HG02678 (cell line): Measurements from ENCODE around the gene TMBIM6.
"Not testable (repeated sequence)": the region's sequence is repeated elsewhere in the genome, so short reads cannot be mapped to it uniquely, and the experiment has no call there.

ENCODE experiments used
- ATAC-seq: cut with Tn5 transposase; IDR thresholded peaks from one replicate; pipeline ENCODE4 v1.9.1; 2021; ENCODE audit warnings: mild to moderate bottlenecking, moderate library complexity; ENCODE audit not compliant: unreplicated experiment

Gene TMBIM6

DNA sequence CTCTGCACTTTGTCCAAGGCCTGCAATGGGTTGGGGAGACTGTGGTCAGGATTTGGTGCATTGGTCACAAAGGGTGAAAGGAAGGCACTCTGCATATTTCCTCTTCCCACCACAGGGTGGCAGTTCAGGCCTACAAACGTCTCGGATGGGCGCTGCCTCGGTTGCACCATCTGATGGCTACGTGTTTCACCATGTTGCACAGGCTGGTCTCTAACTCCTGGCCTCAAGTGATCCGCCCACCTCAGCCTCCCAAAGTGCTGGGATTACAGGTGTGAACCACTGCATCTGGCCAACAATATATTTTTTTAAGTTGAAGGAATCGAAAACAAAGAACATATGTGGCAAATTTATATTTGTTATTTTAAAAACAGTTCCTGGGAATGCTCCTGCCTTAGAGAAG lies 35.1 kb downstream of the TMBIM6 start:
- no peak for ATAC-seq

DNA sequence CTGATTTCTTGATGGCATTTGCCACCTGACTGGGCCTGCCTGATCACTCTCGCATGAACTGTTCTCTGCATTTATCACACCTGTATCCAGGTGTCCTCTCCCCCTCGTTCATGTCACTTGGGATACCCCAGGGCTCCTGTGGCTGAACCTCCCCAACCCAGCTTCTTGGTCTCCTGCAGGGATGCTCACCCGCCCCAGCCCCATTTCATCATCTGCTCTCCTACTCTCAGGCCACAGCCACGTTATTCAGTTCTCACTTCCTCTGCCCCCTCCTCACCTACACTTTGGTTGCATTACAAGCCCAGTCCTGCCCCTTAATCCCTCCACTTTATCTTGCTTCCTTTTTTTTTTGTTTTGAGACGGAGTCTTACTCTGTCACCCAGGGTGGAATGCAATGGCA lies 35.5 kb downstream of the TMBIM6 start:
- ATAC-seq = no peak

DNA sequence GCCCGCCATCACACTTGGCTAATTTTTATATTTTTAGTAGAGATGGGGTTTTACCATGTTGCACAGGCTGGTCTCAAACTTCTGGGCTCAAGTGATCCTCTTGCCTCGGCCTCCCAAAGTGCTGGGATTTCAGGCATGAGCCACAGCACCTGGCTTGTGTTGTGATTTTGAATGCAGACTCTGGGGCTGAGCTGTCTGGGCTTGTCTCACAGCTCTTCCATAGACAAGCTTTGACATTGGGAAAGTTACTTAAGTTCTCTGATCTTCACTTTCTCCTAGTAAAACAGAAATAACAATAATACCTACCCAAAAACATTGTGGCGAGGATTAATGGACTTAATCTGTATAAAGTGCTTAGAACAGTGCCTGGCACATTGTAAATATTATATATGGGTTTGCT lies 36.0 kb downstream of the TMBIM6 start:
- no peak for ATAC-seq

DNA sequence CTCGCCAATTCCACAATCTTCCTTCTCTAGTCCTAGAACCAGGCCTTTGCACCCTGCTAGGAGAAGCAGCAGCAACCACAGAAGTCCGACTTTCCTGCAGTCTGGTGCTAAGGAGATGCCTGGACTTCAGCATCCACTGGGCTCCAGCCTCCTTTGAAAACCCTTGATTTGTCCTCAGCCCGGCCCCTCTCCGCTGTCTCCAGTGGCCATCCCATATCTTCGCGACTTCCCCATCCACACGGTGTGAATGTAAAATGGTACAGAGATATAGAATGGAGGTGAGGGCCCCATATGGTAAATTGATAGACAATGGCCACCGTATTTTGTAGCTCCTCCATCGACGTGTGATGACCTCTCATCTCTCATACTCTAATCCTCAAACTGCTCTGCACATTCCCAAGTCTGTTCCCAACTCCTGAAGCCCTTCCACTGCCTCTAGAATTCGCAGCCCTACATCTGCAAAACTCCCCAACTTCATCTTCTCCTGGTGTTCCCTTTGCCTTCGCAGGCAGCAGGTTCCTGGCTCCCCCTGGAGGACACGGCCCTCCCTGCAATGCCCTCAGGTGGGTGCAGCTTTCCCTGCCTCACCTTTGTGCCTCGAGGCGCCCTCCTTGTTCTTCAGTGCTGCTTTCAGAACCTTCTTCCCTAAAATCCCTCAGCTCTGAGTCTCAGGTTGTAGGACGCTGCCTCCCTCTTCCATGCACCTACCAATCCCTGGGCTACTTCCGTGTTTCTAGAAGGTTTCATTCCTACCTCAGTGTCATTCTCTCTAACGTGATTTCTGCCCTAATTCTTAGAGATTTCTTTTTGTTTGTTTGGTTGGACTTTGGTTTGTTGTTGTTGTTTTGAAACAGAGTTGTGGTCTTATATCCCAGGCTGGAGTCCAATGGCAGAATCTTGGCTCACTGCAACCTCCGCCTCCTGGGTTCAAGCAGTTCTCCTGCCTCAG lies 36.7 kb downstream of the TMBIM6 start:
- no peak for ATAC-seq

DNA sequence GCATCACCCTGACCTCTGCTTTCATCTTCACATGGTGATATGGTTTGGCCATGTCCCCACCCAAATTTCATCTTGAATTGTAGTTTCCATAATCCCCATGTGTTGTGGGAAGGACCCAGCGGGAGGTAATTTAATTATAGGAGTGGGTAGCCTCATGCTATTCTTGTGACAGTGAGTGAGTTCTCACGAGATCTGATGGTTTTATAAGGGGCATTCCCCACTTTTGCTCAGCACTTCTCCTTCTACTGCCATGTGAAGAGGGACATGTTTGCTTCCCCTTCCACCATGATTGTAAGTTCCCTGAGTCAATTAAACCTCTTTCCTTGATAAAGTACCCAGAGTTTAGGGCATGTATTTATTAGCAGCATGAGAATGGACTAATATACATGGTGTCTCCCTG lies 38.2 kb downstream of the TMBIM6 start:
- no peak for ATAC-seq

DNA sequence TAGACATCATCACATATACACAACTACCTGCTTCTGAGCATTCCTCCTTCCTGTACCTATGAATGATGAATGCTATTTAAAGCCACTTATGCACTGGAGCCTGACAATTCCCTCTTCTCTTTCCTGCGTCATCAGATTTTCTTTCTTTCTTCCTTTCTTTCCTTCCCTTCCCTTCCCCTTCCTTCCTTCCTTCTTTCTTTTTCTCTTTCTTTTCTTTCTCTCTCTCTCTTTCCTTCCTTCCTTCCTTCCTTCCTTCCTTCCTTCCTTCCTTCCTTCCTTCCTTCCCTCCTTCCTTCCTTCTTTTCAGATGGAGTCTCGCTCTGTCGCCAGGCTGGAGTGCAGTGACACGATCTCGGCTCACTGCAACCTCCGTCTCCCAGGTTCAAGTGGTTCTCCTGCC lies 39.6 kb downstream of the TMBIM6 start:
- ATAC-seq = not testable (repeated sequence)

DNA sequence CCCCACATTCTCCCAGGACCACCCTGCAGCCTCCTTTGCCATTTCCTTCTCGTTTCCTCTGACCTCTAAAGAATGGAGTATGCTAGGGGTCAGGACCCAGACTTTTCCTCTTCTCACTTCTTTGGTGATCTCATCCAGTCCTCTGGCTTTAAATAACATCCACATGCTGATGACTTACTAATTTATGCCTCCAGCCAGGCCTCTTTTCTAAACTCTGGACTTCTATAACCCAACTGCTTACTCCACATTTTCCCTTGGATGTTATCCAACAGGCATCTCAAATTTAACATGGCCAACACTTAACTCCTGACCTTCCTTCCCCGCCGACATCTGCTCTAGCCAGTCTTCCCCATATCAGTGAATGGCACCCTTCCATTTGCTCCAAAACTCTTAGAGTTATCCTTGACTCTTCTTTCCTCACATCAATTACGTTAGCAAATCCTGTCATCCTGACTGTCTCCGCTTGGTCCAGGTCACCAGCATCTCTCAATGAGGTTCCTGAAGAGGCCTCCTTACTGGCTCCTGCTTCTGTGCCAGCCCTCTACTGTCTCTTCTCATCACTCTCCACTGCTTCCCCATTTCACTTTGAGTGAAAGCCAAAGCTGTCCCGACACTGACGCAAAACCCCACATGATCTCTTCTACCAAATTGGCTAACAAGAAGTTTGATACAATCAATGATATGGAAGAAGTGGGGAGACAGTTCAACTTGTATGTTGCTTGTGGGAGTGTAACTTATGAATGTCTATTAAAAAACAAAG lies 42.7 kb downstream of the TMBIM6 start:
- no peak for ATAC-seq

DNA sequence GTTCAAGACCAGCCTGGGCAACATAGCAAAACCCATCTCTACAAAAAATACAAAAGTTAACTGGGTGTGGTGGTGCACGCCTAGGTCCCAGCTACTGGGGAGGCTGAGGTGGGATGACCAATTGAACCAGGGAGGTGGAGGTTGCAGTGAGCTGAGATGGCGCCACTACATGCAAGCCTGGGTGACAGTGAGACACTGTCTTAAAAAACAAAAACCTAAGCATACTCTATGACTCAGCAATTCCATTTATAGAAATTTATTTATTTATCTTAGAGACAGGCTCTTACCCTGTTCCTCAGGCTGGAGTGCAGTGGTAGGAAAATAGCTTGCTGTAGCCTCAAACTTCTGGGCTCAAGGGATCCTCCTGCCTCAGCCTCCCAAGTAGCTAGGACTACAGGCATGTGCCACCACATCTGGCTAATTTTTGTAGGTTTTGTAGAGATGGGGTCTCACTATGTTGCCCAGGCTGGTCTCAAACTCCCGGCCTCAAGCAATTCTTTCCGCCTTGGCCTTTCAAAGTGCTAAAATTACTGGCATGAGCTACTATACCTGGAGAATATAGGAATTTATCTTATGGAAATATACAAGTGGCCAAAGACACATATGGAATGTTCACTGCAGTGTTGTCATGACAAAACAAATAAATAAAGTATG lies 43.5 kb downstream of the TMBIM6 start:
- no peak for ATAC-seq

DNA sequence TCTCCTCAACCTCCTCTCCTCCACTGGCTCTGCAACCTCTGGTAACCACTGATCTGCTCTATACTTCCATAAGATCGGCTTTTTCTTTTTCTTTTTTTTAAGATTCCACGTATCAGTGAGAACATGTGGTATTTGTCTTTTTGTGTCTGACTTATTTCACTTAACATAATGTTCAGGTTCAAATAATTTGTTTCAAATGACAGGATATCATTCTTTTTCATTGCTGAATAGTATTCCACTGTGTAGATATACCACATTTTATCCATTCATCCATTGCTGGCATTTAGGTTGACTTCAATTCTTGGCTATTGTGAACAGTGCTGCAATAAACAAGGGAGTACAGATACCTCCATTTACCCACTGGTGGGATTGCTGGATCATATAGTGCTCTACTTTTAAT lies 46.3 kb downstream of the TMBIM6 start:
- ATAC-seq = no peak

DNA sequence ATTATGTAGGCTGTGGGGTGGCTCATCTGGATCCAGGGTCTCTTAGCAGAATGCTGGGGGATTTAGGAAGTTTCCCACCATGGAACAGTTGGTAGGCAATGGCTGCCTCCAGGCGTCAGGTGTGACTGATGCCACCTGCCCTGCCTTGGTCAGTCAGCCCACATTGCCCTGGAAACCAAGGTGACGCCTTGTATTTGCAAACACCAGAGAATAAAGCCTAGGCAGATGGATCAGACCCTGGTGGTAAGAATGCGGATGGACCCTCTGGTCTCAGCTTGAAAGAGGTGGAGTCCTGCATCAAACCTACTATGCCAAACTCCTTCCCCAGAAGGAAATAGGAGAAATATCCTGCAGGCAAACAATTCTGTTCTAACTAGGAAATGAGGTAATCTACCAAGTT lies 48.6 kb downstream of the TMBIM6 start:
- ATAC-seq = no peak

DNA sequence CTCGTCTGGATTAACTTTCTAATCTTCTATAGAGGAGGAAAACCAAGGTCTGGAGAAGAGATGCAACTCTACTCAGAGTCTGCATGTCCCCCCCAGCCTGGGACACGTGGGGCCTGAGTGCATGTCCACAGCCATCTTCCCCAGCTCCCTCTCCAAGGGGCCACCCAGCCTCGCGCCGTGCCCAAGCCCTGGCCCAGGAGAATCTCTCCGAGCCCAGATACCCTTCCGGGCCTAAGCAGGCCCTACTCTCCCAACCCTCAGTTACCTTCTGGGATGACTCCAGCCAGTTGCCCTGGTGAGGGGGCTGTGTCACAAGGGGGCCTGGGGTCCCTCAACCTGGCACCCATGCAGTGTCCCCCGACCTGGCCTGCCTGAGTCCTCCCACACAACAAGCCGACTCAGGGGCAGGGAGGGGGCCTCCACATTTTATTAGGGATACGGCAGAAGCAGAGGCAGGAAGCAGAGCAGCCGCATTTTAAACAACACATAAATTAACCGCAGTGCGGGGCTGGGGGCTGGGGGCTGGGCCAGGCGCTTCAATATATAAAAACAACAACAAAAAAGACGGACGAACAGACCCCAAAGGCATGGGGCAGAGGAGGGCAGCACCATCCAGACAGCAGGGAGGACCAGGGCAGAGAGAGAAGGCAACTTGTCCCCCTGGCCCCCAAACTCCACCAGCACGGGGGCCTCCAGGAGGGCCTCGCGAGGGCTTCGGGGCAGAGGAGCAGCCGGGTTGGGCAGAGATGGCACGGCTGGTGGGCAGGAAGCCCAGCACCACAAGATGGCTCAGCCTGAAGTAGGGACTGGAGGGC lies 49.6 kb downstream of the TMBIM6 start:
- ATAC-seq = no peak

DNA sequence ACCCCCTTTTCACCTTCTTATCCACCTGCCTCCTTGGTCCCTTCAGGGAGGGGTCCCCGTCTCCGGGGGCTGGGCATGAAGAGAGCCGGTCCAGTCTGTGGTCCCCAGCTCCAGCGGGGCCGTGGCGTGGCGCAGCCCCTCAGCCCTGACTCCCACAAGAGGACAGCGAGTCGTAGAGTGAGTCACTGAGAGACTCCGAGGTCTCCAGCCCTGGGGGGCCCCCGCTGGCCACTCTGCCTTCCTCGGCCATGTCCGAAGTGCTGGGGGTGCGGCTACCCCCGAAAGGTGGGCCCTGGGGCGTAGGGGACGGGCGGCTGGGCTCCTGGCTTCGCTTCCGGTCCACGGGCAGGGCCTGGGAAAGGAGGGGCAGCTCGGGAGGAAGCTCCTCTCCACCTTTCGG lies 50.3 kb downstream of the TMBIM6 start:
- no peak for ATAC-seq

DNA sequence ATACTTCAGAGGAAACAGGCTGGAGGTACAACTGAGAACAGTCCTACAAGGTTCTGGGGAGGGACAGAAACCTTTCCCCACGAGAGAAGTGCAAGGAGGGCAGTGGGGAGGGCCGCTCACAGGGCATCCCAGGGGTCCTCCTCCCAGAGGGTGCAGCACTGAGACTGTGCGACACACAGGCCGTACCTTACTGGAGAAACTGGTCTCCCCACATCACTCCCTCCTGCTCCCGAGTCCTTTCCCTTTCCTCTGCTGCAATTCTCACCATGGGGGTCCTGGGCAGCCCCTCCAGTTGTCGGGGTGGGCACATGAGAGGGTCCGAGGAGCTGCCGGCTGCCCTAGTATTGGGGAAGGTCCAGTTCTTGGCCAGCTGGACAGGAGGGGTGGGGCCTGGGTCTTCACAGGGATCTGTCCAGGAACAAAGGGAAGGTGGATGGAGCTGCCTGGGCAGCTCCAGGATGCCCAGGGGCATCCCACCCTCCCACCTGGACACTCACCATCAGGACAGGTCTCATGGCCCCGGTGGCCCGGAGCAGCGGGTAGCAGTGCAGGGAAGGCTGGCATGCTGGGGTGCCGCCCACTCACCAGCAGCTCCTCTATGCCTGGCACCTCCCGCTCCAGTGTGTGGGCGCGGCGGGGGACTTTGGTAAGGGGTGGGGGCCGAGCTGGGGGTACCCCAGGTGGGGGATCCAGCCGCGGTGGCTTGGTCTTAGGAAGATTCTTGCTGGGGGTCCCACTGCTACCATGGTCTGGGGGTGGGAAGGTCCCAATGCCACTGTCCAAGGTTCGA lies 51.0 kb downstream of the TMBIM6 start:
- no peak for ATAC-seq

DNA sequence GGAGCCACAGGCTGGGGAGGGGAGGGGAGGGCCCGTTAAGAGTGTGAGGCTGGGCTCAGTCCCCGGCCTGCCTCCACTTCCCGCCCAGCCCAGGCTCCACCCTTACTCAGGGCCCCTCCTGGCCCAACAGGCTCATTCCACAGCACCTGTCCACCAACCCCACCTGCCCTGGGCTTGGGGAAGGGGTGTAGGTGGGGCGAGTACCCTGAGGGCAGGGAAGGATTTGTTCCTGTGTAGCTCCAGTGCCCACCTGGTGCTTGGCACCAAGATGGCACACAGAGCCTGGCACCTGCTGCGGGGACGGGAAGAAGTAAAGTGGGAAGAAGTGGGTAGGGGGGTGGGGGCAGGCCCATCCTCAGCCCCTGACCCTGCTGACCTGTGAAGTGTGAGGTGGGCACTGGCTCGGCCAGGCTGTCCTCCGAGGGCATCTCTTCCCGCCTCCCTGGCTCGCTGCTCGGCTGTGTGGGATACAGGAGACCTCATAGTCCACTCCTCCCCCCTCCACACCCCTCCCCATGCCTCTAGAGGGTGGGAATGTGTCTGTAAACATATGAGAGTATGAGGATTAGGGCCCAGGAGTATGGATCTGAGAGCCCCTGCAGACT lies 51.7 kb downstream of the TMBIM6 start:
- ATAC-seq = no peak

DNA sequence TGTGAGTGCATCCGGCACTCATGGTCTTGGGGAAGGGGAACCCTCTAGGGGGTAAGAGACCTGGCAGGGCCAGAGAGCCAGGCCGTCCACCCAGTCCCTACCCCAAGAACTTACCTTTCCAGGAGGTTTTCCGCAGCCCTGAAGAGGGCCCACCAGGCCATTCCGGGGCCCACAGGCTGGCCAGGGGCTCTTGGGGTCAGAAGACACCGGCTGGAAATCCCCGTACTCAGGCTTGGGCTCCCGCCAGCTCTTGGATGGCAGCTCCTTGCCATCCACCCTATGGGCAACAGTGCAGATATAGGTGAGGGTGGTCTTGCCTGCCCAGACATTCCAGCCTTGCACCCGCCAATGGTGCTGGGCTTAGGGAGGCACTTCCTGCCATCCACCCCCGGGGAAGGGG lies 52.3 kb downstream of the TMBIM6 start:
- ATAC-seq = no peak

DNA sequence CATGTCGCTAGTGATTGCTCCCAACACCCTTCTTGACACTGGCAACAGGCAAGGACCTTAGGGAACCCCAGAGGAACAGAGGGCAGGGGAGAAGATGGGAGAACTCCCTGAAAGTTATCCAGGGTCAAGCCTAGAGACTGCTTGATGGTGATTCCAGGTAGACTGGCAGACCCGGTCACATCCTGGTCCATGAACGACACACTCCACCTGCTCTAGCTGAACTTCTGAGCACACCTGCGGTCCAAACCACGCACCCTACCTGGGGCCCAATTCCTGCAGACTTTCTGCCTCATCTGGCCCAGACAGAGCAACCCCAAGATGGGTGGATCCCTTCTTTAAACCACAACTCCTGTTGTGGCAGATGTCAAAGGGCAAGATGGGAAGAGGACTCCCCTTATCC lies 52.7 kb downstream of the TMBIM6 start:
- ATAC-seq = no peak

DNA sequence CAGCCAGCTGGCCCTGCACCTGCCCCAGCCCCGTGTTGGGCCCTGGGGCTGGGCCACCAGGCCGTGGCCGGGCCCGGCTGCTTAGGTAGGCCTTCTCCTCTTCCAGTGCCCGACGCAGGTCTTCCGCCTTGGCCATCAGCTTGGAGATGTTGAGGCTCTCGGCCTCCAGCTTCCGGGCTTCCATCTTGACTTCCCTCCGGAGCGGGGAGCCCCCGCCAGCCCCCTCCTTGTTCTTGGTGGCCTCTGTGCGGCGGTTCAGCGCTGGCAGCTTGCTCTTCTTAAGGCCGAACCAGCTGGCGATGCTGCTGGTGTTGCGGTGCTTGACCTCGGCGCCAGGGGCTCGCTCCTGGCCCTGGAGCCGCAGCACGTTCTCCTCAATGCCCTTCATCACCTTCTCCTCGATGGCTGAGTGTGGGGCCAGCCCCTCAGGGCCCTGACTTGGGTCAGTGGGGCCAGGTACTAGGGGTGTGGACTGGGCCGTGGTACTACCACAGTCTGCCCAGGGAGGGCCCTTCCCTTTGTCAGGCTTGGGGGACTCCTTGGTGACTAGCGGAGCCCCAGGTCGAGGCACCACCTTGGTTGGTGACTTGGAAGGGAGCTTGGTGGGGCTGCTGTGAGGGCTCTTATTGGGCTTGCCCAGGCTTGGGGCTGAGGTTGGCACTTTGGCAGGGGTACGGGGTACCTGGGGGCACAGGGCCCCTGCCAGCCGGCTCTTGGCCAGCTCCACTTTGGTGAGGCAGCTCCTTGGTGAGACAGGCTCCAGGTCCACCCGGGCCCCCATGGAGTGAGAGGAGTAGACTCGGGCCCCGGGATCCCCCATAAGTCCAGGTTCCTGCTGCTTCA lies 53.7 kb downstream of the TMBIM6 start:
- no peak for ATAC-seq

DNA sequence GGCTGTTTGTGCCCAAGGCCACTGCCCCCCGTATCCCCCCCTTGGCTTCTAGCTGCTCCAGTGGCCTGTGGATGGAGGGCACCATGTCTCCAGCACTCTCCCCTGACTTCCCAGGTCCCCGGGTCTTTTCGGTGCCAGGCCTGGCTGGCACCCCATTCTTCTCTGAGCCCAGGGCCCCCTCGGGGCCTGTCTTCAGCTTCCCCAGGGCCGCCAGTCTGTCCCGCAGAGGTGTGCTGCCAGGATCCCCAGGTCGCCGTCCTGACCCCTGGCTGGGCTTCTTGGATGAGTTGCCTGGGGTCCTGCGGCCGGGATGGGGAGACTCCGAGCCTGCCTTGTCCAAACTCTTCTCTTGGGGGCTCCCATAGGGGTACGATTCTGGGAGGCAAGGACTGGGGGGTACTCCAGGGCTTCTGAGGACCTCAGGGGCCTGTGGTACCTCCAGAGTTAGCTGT lies 54.3 kb downstream of the TMBIM6 start:
- no peak for ATAC-seq

DNA sequence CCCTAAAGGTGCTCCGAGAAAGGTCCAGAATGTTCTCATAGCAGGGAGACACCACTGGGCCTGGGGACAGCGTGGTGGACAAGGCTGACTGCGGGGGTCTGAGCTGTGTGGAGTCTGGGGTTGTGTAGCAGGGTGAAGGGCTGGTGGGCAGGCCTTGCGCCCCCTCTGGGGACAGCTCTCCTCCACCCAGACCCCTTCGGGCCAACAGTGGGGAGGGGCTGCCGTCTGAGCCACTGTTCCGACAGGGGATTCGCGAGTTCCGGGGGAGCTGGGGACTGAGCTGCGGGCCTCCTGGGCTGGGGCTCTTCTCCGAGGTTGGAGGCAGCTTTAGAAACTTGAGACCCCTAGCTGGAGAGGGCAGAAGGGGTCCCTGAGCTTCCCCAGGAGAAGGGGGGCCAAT lies 54.8 kb downstream of the TMBIM6 start:
- ATAC-seq = no peak
